Stimulated activated CD8-positive, alpha-beta memory T cell treated with anti-CD3 and anti-CD28 coated beads, Interleukin-7, amount 100 ng/mL, for 1 hour (primary cell): Measurements from ENCODE around the gene RADIL.

Experiments
- DNase-seq, 2 donors: peaks; one replicate each; pipeline ENCODE4 v3.0.0-alpha.2; 2020; ENCODE audit warnings: low read depth in 2 of 2

RADIL gene

GRCh38 chr7:4851459-4852422, 31.8 kb downstream of the RADIL start:
- DNase-seq, result no peak

GRCh38 chr7:4850262-4850795, 33.2 kb downstream of the RADIL start:
- DNase-seq, result no peak

GRCh38 chr7:4849390-4849789, 34.1 kb downstream of the RADIL start:
- DNase-seq, result no peak

GRCh38 chr7:4845740-4846142, 37.8 kb downstream of the RADIL start:
- DNase-seq, result no peak

GRCh38 chr7:4842319-4843064, 41.0 kb downstream of the RADIL start:
- DNase-seq, result no peak

GRCh38 chr7:4841836-4842235, 41.7 kb downstream of the RADIL start:
- no peak for DNase-seq

- no peak for DNase-seq
Measured at GRCh38 chr7:4841007-4841784, 42.3 kb downstream of the RADIL start.

- no peak for DNase-seq
Measured at GRCh38 chr7:4840079-4840501, 43.4 kb downstream of the RADIL start.

GRCh38 chr7:4838626-4839334, 44.7 kb downstream of the RADIL start:
- no peak for DNase-seq

GRCh38 chr7:4837803-4838625, 45.5 kb downstream of the RADIL start:
- no peak for DNase-seq

GRCh38 chr7:4837041-4837802, 46.3 kb downstream of the RADIL start:
- DNase-seq, result no peak

- no peak for DNase-seq
Measured at GRCh38 chr7:4836206-4836661, 47.3 kb downstream of the RADIL start.

GRCh38 chr7:4835398-4836205, 47.9 kb downstream of the RADIL start:
- no peak for DNase-seq

- DNase-seq, result no peak
Measured at GRCh38 chr7:4834601-4835397, 48.7 kb downstream of the RADIL start.

GRCh38 chr7:4833691-4834600, 49.6 kb downstream of the RADIL start:
- DNase-seq, result no peak

- DNase-seq, result no peak
Measured at GRCh38 chr7:4833176-4833575, 50.3 kb downstream of the RADIL start.

GRCh38 chr7:4832711-4833110, 50.8 kb downstream of the RADIL start:
- no peak for DNase-seq
